Keratinocyte (primary cell): ENCODE measurements around the gene PKD1. TPM values are rescaled to one million over a fixed set of nuclear protein-coding genes. Genes with fewer than 3 reads are reported as not detected.

Experiments
- DNase-seq: peaks from one replicate; pipeline ENCODE4 v3.0.0-alpha.2; 2011; ENCODE audit warnings: low read depth, missing footprints, low spot score
- FAIRE-seq: peaks from 2 replicates; lab custom pipeline; 2011; peaks lifted over from hg19 to GRCh38; lab: Jason Lieb, UNC
- H2AFZ ChIP-seq: 2 replicates; pipeline ENCODE4 v1.6.0; 2012; ENCODE audit warnings: low read length, control low read depth, inconsistent platforms; ENCODE audit not compliant: control insufficient read depth
- H3K27ac ChIP-seq: 2 replicates; pipeline ENCODE4 v1.5.1; 2011; ENCODE audit warnings: low read length; ENCODE audit not compliant: control insufficient read depth, insufficient read depth
- H3K27me3 ChIP-seq: 3 replicates; pipeline ENCODE4 v1.6.0; 2011; ENCODE audit warnings: low read length; ENCODE audit not compliant: control insufficient read depth, insufficient read depth; ENCODE audit errors: extremely low read depth
- H3K36me3 ChIP-seq, 2 experiments: 2 replicates in 1 of 2; 3 replicates in 1 of 2; pipeline ENCODE4 v1.5.1; 2011; ENCODE audit warnings: low read length in 2 of 2, mild to moderate bottlenecking in 1 of 2; ENCODE audit not compliant: control insufficient read depth in 2 of 2, insufficient read depth in 2 of 2; ENCODE audit errors: extremely low read depth in 1 of 2
- H3K4me1 ChIP-seq: 3 replicates; pipeline ENCODE4 v1.5.1; 2011; ENCODE audit warnings: low read length; ENCODE audit not compliant: control insufficient read depth, insufficient read depth; ENCODE audit errors: extremely low read depth
- H3K4me2 ChIP-seq: 3 replicates; pipeline ENCODE4 v1.6.0; 2011; ENCODE audit warnings: low read depth, low read length; ENCODE audit not compliant: control insufficient read depth, insufficient read depth; ENCODE audit errors: extremely low read depth
- H3K4me3 ChIP-seq, 3 experiments: fragments of 200-600 bp in 1 of 3; sonication (generic) in 1 of 3; 2 replicates in 2 of 3; 3 replicates in 1 of 3; pipeline ENCODE4 v1.5.1; 2011 to 2016; ENCODE audit warnings: low read length in 3 of 3, mild to moderate bottlenecking in 3 of 3, control low read depth in 2 of 3, inconsistent platforms in 1 of 3, low read depth in 1 of 3, mixed read lengths in 1 of 3, mixed run types in 1 of 3, moderate library complexity in 1 of 3; ENCODE audit not compliant: control insufficient read depth in 2 of 3, insufficient read depth in 2 of 3; ENCODE audit errors: extremely low read depth in 1 of 3
- H3K79me2 ChIP-seq: 2 replicates; pipeline ENCODE4 v1.6.0; 2012; ENCODE audit warnings: low read length; ENCODE audit not compliant: control insufficient read depth, insufficient read depth
- H3K9ac ChIP-seq: 3 replicates; pipeline ENCODE4 v1.6.0; 2011; ENCODE audit warnings: low read length; ENCODE audit not compliant: control insufficient read depth, insufficient read depth; ENCODE audit errors: extremely low read depth
- H3K9me1 ChIP-seq: 3 replicates; pipeline ENCODE4 v1.6.0; 2011; ENCODE audit warnings: low read length; ENCODE audit not compliant: control insufficient read depth, insufficient read depth; ENCODE audit errors: extremely low read depth
- H3K9me3 ChIP-seq: 2 replicates; pipeline ENCODE4 v1.5.1; 2012; ENCODE audit warnings: low read depth, low read length; ENCODE audit not compliant: control insufficient read depth
- H4K20me1 ChIP-seq: 3 replicates; pipeline ENCODE4 v1.6.0; 2011; ENCODE audit warnings: low read length; ENCODE audit not compliant: control insufficient read depth, insufficient read depth; ENCODE audit errors: extremely low read depth
- CTCF ChIP-seq, 3 experiments: IDR thresholded peaks in 1 of 3; conservative IDR thresholded peaks in 1 of 3; optimal IDR thresholded peaks in 1 of 3; 2 replicates in 2 of 3; 3 replicates in 1 of 3; pipeline versions ENCODE3 to v1.5.1; 2011; ENCODE audit warnings: low read length in 3 of 3, mild to moderate bottlenecking in 3 of 3, moderate library complexity in 2 of 3, control low read depth in 1 of 3, inconsistent platforms in 1 of 3; ENCODE audit not compliant: insufficient read depth in 2 of 3; ENCODE audit errors: extremely low read depth in 1 of 3
- EZH2 ChIP-seq: IDR thresholded peaks from one replicate; pipeline ENCODE4 v1.6.1; 2012; ENCODE audit warnings: inconsistent platforms, mild to moderate bottlenecking, low read length, moderate library complexity
- dilution Hi-C: fragments of 300-500 bp; cut with MboI; formaldehyde crosslinking; loops from one replicate; pipeline ENCODE4 v1.7.0; 2020; ENCODE audit warnings: low sequenced_read_pairs; ENCODE audit not compliant: extremely low pct_ligation_motif_present
- polyA plus RNA-seq, 5 experiments: library from polyadenylated mRNA; depleted of rRNA in 3 of 5; stranded (reverse) in 3 of 5; stranded (forward) in 1 of 5; unstranded in 1 of 5; fragments of >200 nt; gene quantifications; 1 replicate in 1 of 5; 2 replicates in 3 of 5; 3 replicates in 1 of 5; pipeline versions ENCODE4 v1.2.1 to v1.2.3, GENCODE V29; 2011 to 2012; ENCODE audit warnings: missing spikeins in 2 of 5, low read depth in 1 of 5, low replicate concordance in 1 of 5

PKD1 gene
- polyA plus RNA-seq, 1 donor (not counting 4 experiments of a cell fraction or from before 2014, with no cell fraction given), result 10.6 TPM

DNA sequence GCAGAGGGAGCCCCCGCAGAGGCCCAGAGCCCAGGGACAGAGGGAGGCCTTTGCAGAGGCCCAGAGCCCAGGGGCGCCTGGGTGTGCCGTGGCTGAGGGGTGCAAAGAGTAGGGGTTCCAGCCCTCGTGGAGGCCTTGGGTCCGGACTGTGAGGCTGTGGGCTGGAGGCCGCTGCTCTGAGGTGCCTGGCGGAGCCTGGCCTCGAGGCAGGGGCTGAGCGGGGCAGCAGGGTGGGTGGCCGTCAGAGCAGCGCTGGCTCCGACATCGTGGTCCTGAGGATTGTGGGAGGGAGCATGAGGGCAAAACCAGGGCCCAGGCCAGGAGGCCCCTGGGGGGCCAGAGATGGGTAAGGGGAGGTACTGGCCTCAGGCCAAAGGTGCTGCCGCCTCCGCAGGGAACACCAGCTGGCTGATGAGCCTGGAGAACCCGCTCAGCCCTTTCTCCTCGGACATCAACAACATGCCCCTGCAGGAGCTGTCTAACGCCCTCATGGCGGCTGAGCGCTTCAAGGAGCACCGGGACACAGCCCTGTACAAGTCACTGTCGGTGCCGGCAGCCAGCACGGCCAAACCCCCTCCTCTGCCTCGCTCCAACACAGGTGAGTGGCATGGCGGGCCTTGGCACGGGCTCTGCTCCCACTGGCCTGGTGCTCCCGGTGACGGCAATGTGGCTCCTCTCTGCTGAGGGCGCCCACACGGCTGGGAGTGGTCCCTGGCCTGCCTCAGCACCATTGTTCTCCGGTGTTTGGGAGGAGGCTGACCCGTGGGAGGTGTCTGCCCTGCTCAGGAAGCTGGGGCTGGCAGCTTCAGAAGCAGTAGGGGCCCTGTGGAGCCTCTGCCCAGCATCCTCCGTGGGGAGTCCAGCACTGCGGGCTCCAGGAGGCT lies 54.3 kb downstream of the PKD1 start:
- dilution Hi-C loops, result no loop called here
- no peaks in the 10 kb centered on the region for H3K27me3 ChIP-seq
- no peak overlapping the region for H3K9ac ChIP-seq
- no peaks in the 10 kb centered on the region for H3K9me1 ChIP-seq
- no peak overlapping the region for H3K4me2 ChIP-seq
- H3K27ac ChIP-seq, result no peak overlapping the region
- H3K4me1 ChIP-seq, result peaks cover 15% of the 10 kb centered on the region
- FAIRE-seq, result no peak
- H4K20me1 ChIP-seq, result peaks cover 4% of the 10 kb centered on the region
- DNase-seq, result no peak
- TF ChIP-seq CTCF (optimal IDR thresholded peaks at IDR 0.05 in 1 of 3, IDR thresholded peaks at IDR 0.05 in 1 of 3, conservative IDR thresholded peaks at IDR 0.05 in 1 of 3; ENCODE audit: extremely low read depth in 1 of 3, insufficient read depth in 2 of 3, low read length in 3 of 3), result no peak
- no peak for TF ChIP-seq EZH2
- H3K36me3 ChIP-seq, result peaks cover 28 to 32% of the 10 kb centered on the region in 2 experiments
- H2AFZ ChIP-seq, result no peak overlapping the region
- H3K79me2 ChIP-seq, result no peaks in the 10 kb centered on the region
- H3K4me3 ChIP-seq, result no peak overlapping the region
- H3K9me3 ChIP-seq, result no peaks in the 10 kb centered on the region

DNA sequence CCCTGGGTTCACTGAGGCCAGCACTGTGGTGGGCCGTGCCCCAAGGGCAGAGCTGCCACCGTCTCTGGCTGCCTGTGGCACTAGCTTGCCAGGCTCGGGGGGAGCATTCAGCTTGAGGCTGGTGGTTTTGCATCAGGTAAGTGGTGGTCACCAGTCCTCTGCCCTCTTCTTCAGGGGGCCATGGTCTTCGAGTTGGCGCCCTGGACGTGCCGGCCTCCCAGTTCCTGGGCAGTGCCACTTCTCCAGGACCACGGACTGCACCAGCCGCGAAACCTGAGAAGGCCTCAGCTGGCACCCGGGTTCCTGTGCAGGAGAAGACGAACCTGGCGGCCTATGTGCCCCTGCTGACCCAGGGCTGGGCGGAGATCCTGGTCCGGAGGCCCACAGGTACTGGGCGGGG lies 55.7 kb downstream of the PKD1 start:
- Histone ChIP-seq H3K36me3 (peaks cover 27 to 34% of the 10 kb centered on the region in 2 experiments), H4K20me1 (peaks cover 2% of the 10 kb centered on the region)
- dilution Hi-C loops, result no loop called here

More for the DNA sequence above, 55.7 kb downstream of the PKD1 start:
- Histone ChIP-seq H3K9ac (no peak overlapping the region), H3K9me1 (no peaks in the 10 kb centered on the region), H3K27ac (no peak overlapping the region), H3K4me3 (no peak overlapping the region), H2AFZ (no peak overlapping the region), H3K27me3 (no peaks in the 10 kb centered on the region), H3K4me1 (peaks cover 15% of the 10 kb centered on the region), H3K79me2 (no peaks in the 10 kb centered on the region), H3K9me3 (no peaks in the 10 kb centered on the region), H3K4me2 (no peak overlapping the region)
- DNase-seq (no peak), FAIRE-seq (no peak)
- no peak for TF ChIP-seq CTCF (optimal IDR thresholded peaks at IDR 0.05 in 1 of 3, IDR thresholded peaks at IDR 0.05 in 1 of 3, conservative IDR thresholded peaks at IDR 0.05 in 1 of 3; ENCODE audit: extremely low read depth in 1 of 3, insufficient read depth in 2 of 3, low read length in 3 of 3)
- TF ChIP-seq EZH2, result no peak
